MM.1S (cell line): ENCODE measurements around the gene UST.
"Not testable (repeated sequence)": the region's sequence is repeated elsewhere in the genome, so short reads cannot be mapped to it uniquely, and the experiment has no call there.

ENCODE experiments used
- DNase-seq: peaks from one replicate; pipeline ENCODE4 v3.0.0-alpha.2; 2015
- H2AFZ ChIP-seq: fragments of 300-600 bp; sonication (generic); 2 replicates; pipeline ENCODE4 v1.6.0; 2016; ENCODE audit warnings: antibody characterized with exemption, low read length
- H3F3A ChIP-seq: fragments of 300-600 bp; sonication (generic); 2 replicates; pipeline ENCODE4 v1.6.1; 2016; ENCODE audit warnings: mild to moderate bottlenecking, antibody characterized with exemption, low read length, moderate library complexity, mixed read lengths; ENCODE audit not compliant: insufficient read depth
- H3K27ac ChIP-seq: fragments of 300-600 bp; sonication (generic); 2 replicates; pipeline ENCODE4 v1.5.1; 2016; ENCODE audit warnings: mild to moderate bottlenecking, low read length
- H3K27me3 ChIP-seq: fragments of 300-600 bp; sonication (generic); replicated peaks from 2 replicates; pipeline ENCODE4 v1.6.0; 2016; ENCODE audit warnings: low read length; ENCODE audit not compliant: insufficient read depth
- H3K36me3 ChIP-seq: fragments of 300-600 bp; sonication (generic); replicated peaks from 2 replicates; pipeline ENCODE4 v1.6.1; 2016; ENCODE audit warnings: mild to moderate bottlenecking, low read length, mixed read lengths; ENCODE audit not compliant: insufficient read depth
- H3K4me1 ChIP-seq: fragments of 300-600 bp; sonication (generic); 2 replicates; pipeline ENCODE4 v1.6.1; 2016; ENCODE audit warnings: low read length, mixed read lengths
- H3K4me2 ChIP-seq: fragments of 300-600 bp; sonication (generic); 2 replicates; pipeline ENCODE4 v1.6.0; 2016; ENCODE audit warnings: low read depth, low read length
- H3K4me3 ChIP-seq: fragments of 300-600 bp; sonication (generic); 2 replicates; pipeline ENCODE4 v1.5.1; 2016; ENCODE audit warnings: low read length, mixed read lengths
- H3K79me2 ChIP-seq: fragments of 300-600 bp; sonication (generic); 2 replicates; pipeline ENCODE4 v1.6.1; 2016; ENCODE audit warnings: mixed run types, low read length, mixed read lengths
- H3K9ac ChIP-seq: fragments of 300-600 bp; sonication (generic); 2 replicates; pipeline ENCODE4 v1.6.1; 2016; ENCODE audit warnings: low read length, mixed read lengths
- H3K9me2 ChIP-seq: fragments of 300-600 bp; sonication (generic); replicated peaks from 2 replicates; pipeline ENCODE4 v1.6.1; 2016; ENCODE audit warnings: mild to moderate bottlenecking, low read length, mixed read lengths; ENCODE audit not compliant: insufficient read depth
- H3K9me3 ChIP-seq: fragments of 300-600 bp; sonication (generic); replicated peaks from 2 replicates; pipeline ENCODE4 v1.6.1; 2016; ENCODE audit warnings: mild to moderate bottlenecking, low read length, mixed read lengths; ENCODE audit not compliant: insufficient read depth
- H4K20me1 ChIP-seq: fragments of 300-600 bp; sonication (generic); 2 replicates; pipeline ENCODE4 v1.6.1; 2016; ENCODE audit warnings: mild to moderate bottlenecking, low read length, moderate library complexity, mixed read lengths; ENCODE audit not compliant: insufficient read depth
- CTCF ChIP-seq: fragments of 300-600 bp; sonication (generic); IDR thresholded peaks from 2 replicates; pipeline ENCODE4 v1.5.1; 2016; ENCODE audit warnings: antibody characterized with exemption, low read length, mixed read lengths
- EZH2 ChIP-seq: fragments of 300-600 bp; sonication (generic); optimal IDR thresholded peaks from 2 replicates; pipeline ENCODE3; 2017; ENCODE audit warnings: low read depth, mild to moderate bottlenecking, antibody characterized with exemption, low read length, mixed read lengths
- EZH2phosphoT487 ChIP-seq: fragments of 300-600 bp; sonication (generic); IDR thresholded peaks from 2 replicates; pipeline ENCODE4 v1.6.1; 2018; ENCODE audit warnings: antibody characterized with exemption, low read length

UST gene

GRCh38 chr6:148955441-148955840 lies 208.6 kb downstream of the UST start:
- DNase-seq: no peak
- H3K9me2 ChIP-seq: no peaks in the 10 kb centered on the region
- H3K27ac ChIP-seq: no peak overlapping the region
- H3K9ac ChIP-seq: no peak overlapping the region
- no peaks in the 10 kb centered on the region for H3K79me2 ChIP-seq
- H3K4me2 ChIP-seq: no peak overlapping the region
- H3F3A ChIP-seq: no peaks in the 10 kb centered on the region
- H3K36me3 ChIP-seq: no peaks in the 10 kb centered on the region
- no peak overlapping the region for H2AFZ ChIP-seq
- no peaks in the 10 kb centered on the region for H3K9me3 ChIP-seq
- no peaks in the 10 kb centered on the region for H3K27me3 ChIP-seq
- TF ChIP-seq CTCF: no peak
- TF ChIP-seq EZH2phosphoT487: no peak
- TF ChIP-seq EZH2: no peak
- H3K4me1 ChIP-seq: no peaks in the 10 kb centered on the region
- H3K4me3 ChIP-seq: no peak overlapping the region
- H4K20me1 ChIP-seq: no peaks in the 10 kb centered on the region

- H4K20me1 ChIP-seq, H3K4me2 ChIP-seq, DNase-seq, H3K9ac ChIP-seq, H3K79me2 ChIP-seq, H2AFZ ChIP-seq, H3K9me2 ChIP-seq, H3K4me1 ChIP-seq, H3K9me3 ChIP-seq, H3F3A ChIP-seq, H3K27me3 ChIP-seq, H3K27ac ChIP-seq, H3K36me3 ChIP-seq, H3K4me3 ChIP-seq: not testable (repeated sequence)
Observed at GRCh38 chr6:148956163-148956562, 209.3 kb downstream of the UST start.

GRCh38 chr6:148957752-148958151 lies 210.9 kb downstream of the UST start:
- Histone ChIP-seq H3K27me3 (no peaks in the 10 kb centered on the region), H3F3A (no peaks in the 10 kb centered on the region), H3K9me3 (no peaks in the 10 kb centered on the region), H3K4me2 (no peak overlapping the region), H3K27ac (no peak overlapping the region), H3K9me2 (no peaks in the 10 kb centered on the region), H3K4me1 (no peaks in the 10 kb centered on the region), H3K9ac (no peak overlapping the region), H3K79me2 (no peaks in the 10 kb centered on the region), H2AFZ (no peak overlapping the region), H3K4me3 (no peak overlapping the region), H4K20me1 (no peaks in the 10 kb centered on the region), H3K36me3 (no peaks in the 10 kb centered on the region)
- DNase-seq: no peak
- TF ChIP-seq EZH2: no peak
- TF ChIP-seq CTCF: no peak
- no peak for TF ChIP-seq EZH2phosphoT487

GRCh38 chr6:148959008-148959407 lies 212.2 kb downstream of the UST start:
- no peaks in the 10 kb centered on the region for H3K36me3 ChIP-seq

More at GRCh38 chr6:148959008-148959407, 212.2 kb downstream of the UST start:
- DNase-seq: no peak
- Histone ChIP-seq H3K4me2 (no peak overlapping the region), H3K9ac (no peak overlapping the region), H3K4me1 (no peaks in the 10 kb centered on the region), H3K9me2 (no peaks in the 10 kb centered on the region), H3K9me3 (no peaks in the 10 kb centered on the region), H3K27ac (no peak overlapping the region), H3F3A (no peaks in the 10 kb centered on the region), H4K20me1 (no peaks in the 10 kb centered on the region), H2AFZ (no peak overlapping the region), H3K79me2 (no peaks in the 10 kb centered on the region), H3K4me3 (no peak overlapping the region), H3K27me3 (no peaks in the 10 kb centered on the region)
- TF ChIP-seq EZH2 (no peak), CTCF (no peak), EZH2phosphoT487 (no peak)
